ENCODE measurements around the gene SWAP70. TPM values are rescaled to one million over a fixed set of nuclear protein-coding genes. Genes with fewer than 3 reads are reported as not detected.

The SWAP70 gene
- total RNA-seq, 2 experiments from 2014 or later, result 7.9 to 10.1 TPM

DNA sequence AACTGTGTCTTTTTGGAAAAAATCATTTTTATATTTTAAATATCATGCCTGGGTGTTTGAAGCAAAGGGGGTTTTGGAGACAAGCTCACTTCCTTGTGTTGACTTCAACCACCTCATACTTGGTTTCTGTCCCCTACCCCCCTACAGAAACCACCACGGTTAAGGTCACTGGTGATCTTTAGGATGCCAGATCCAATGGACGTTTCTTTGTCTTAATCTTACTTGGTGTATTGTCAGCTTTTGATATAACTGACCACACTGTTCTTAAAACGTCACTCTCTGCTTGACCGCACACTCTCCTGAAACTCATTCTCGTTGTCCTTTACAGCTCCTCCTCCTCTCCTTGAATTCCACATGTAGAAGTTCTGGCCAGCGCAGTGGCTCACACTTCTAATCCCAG, 34.8 kb upstream of the SWAP70 start:
- Mint-ChIP-seq H3K27ac (no peak overlapping the region), H3K27me3 (peaks cover 31% of the 10 kb centered on the region), H3K9me3 (ENCODE audit: low read depth) (peaks cover 2% of the 10 kb centered on the region), H3K36me3 (no peaks in the 10 kb centered on the region), H3K4me1 (no peaks in the 10 kb centered on the region), H3K4me3 (no peak overlapping the region)
- ATAC-seq, result no peak
- no peak for DNase-seq
- CTCF ChIA-PET, result interaction anchor here (1.3 kb wide), 1 partner anchor 16 kb away, joined by 4 read pairs; no protein-coding TSS in a partner anchor

DNA sequence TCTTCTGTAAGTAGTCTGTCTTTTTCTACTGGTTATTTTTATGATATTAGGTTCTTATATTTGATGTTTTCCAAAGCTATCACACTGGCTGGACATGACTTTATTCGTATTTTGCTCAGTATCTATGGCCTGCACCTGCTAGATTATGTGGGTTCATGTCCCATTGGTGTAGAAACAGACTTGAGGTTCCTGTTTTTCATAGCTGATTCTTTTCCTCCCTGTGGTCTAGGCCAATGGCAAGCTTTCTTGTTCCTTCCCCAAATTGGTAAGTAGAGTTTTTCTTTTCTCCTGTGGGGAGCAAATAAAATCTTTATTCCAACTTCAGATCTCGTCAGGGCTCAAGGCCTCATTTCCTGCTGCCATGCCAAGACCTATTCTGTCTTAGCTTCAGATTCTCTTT, 30.2 kb upstream of the SWAP70 start:
- CTCF ChIA-PET, result interaction anchor here (1.4 kb wide), 1 partner anchor 127 kb away, joined by 5 read pairs; no protein-coding TSS in a partner anchor
- ATAC-seq, result no peak
- Mint-ChIP-seq H3K27ac (no peak overlapping the region), H3K27me3 (peaks cover 4% of the 10 kb centered on the region), H3K9me3 (ENCODE audit: low read depth) (peaks cover 2% of the 10 kb centered on the region), H3K4me1 (no peaks in the 10 kb centered on the region), H3K4me3 (no peak overlapping the region), H3K36me3 (no peaks in the 10 kb centered on the region)
- no peak for DNase-seq

DNA sequence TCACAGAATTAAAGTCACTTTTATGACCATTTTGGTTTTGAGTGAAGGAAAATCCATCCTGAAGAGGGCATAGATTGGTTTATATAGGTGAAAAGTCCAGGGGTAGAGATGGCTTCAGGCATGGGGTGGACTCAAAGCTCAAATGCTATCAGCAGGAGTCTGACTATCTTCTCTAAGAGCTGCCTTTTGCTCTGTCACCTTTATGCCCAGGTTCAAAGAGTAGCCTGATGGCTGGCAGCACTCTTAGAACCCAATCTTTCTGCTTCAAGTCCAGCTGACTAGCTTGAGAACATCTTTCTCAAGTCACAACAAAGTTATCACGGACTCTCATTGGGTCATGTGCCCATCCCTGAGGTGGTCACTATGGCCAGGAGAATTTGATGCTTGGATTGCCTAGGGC, 27.2 kb upstream of the SWAP70 start:
- H3K27ac Mint-ChIP-seq, result no peak overlapping the region
- no peaks in the 10 kb centered on the region for H3K4me1 Mint-ChIP-seq
- no peak for DNase-seq
- H3K4me3 Mint-ChIP-seq, result no peak overlapping the region
- no peak for ATAC-seq
- H3K36me3 Mint-ChIP-seq, result no peaks in the 10 kb centered on the region
- H3K9me3 Mint-ChIP-seq (ENCODE audit: low read depth), result peaks cover 2% of the 10 kb centered on the region
- CTCF ChIA-PET, result interaction anchor here (0.5 to 2.0 kb wide), 2 partner anchors 23 to 39 kb away, joined by 3 to 5 read pairs; no protein-coding TSS in a partner anchor
- no peaks in the 10 kb centered on the region for H3K27me3 Mint-ChIP-seq

DNA sequence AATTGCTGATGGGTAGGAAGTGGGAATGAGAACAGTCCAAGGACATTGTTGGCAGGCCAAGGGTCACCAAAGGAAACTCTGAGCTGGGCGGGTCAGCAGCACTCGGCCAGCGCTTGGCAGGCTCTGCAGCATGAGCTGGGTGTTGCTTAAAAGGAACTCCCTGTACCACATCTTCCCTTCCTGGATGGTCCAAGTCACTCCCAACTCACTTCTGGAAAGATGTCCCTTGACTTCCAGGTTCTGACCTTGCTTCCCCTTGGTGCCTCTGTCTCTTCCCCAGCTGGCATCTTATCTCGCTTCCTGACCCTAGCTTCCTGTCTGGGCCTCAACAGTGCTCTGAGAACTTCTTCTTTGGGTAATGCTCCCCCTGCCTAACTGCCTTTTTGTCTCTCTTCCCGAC, 24.8 kb upstream of the SWAP70 start:
- H3K36me3 Mint-ChIP-seq, result no peaks in the 10 kb centered on the region
- CTCF ChIA-PET, result interaction anchor here (1.3 to 1.6 kb wide), 2 partner anchors 8 to 109 kb away, joined by 3 to 5 read pairs; no protein-coding TSS in a partner anchor
- H3K27ac Mint-ChIP-seq, result no peak overlapping the region
- H3K4me1 Mint-ChIP-seq, result no peaks in the 10 kb centered on the region
- no peaks in the 10 kb centered on the region for H3K9me3 Mint-ChIP-seq (ENCODE audit: low read depth)
- DNase-seq, result no peak
- no peak for ATAC-seq
- H3K27me3 Mint-ChIP-seq, result no peaks in the 10 kb centered on the region
- H3K4me3 Mint-ChIP-seq, result no peak overlapping the region

DNA sequence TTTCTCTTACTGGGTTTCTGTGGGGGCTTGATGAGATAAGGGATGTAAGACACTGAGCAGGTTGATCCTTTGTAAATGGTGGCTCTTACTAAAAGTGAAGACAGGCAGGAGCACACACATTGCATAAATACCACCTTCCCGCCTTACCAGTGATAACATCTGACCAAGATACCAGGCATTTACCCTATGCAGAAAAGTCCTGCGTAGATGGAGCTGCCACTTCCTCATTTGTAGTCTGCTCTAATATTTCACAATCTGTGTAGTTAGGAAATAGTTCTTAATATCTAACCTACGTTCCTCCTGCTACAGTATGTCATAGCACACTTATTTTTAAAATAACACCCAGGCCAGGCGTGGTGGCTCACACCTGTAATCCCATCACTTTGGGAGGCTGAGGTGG, 23.9 kb upstream of the SWAP70 start:
- no peaks in the 10 kb centered on the region for H3K27me3 Mint-ChIP-seq
- DNase-seq, result no peak
- no peak overlapping the region for H3K4me3 Mint-ChIP-seq
- no peaks in the 10 kb centered on the region for H3K36me3 Mint-ChIP-seq
- no peaks in the 10 kb centered on the region for H3K9me3 Mint-ChIP-seq (ENCODE audit: low read depth)
- CTCF ChIA-PET, result interaction anchor here (1.3 kb wide), 1 partner anchor 9 kb away, joined by 3 read pairs; no protein-coding TSS in a partner anchor
- H3K4me1 Mint-ChIP-seq, result no peaks in the 10 kb centered on the region
- no peak overlapping the region for H3K27ac Mint-ChIP-seq
- ATAC-seq, result no peak

DNA sequence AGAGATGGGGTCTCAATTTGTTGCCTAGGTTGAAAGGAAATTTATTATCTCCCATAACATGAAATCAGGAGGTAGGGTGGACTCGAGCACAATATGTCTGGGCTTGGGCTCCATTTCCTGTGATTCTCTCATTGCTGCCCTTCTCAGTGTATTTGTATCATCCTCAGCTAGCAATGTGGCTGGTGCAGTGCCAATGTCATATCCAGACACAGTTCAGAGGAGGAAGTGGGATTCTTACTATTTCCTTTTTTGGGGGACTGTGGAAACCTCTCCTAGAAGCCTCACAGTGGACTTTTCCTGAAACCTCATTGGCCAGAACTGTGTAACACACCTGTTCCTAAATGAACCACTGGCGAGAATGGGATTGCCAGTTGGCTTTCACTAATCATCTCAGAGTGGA, 21.0 kb upstream of the SWAP70 start:
- H3K36me3 Mint-ChIP-seq, result no peaks in the 10 kb centered on the region
- H3K9me3 Mint-ChIP-seq (ENCODE audit: low read depth), result no peaks in the 10 kb centered on the region
- ATAC-seq (no peak), DNase-seq (no peak)
- CTCF ChIA-PET, result interaction anchor here (0.7 kb wide), 1 partner anchor 1585 kb away, joined by 3 read pairs; no protein-coding TSS in a partner anchor
- H3K4me1 Mint-ChIP-seq, result no peaks in the 10 kb centered on the region
- no peak overlapping the region for H3K27ac Mint-ChIP-seq
- peaks cover 3% of the 10 kb centered on the region for H3K27me3 Mint-ChIP-seq
- no peak overlapping the region for H3K4me3 Mint-ChIP-seq

DNA sequence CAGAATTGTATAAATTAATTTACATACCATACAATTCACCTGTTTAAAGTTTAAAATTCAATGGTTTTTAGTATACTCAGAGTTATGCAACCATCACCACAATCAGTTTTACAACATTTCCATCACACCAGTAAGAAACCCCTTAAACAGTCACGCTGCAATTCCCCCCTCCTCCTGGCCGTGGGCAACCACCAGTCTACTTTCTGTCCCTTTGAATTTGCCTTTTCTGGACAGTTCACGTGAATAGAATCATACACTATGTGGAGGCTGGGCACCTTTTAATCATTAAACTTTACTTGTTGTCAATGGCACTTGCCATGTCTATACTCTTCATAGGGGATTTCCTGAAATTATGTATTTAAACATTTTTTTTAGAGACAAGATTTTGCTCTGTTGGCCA, 20.1 kb upstream of the SWAP70 start:
- H3K9me3 Mint-ChIP-seq (ENCODE audit: low read depth), result no peaks in the 10 kb centered on the region
- no peaks in the 10 kb centered on the region for H3K4me1 Mint-ChIP-seq
- H3K4me3 Mint-ChIP-seq, result no peak overlapping the region
- H3K27me3 Mint-ChIP-seq, result peaks cover 7% of the 10 kb centered on the region
- DNase-seq (no peak), ATAC-seq (no peak)
- CTCF ChIA-PET, result no interaction called here
- no peak overlapping the region for H3K27ac Mint-ChIP-seq
- peaks cover 1% of the 10 kb centered on the region for H3K36me3 Mint-ChIP-seq

DNA sequence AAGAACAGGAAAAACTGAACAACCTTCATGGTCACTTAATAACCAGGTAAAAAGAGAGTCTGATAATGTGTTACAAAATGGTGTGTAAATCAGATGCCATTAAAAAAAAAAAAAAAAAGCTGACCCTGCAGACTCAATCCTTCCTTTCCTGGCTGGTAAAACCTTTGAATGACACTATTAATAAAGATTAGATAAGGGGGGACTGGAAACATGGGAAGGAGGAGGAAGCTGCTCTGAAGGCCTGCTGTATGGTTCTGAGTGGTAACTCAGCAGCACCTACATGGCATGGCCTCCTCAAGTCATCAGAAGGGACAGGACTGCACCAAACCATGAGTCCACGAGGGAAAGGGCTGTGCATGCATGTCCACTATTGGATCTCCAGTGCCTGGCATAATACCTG, 18.0 kb upstream of the SWAP70 start:
- Mint-ChIP-seq H3K36me3 (peaks cover 1% of the 10 kb centered on the region), H3K27ac (no peak overlapping the region), H3K27me3 (peaks cover 7% of the 10 kb centered on the region), H3K4me1 (no peaks in the 10 kb centered on the region), H3K4me3 (no peak overlapping the region), H3K9me3 (ENCODE audit: low read depth) (no peaks in the 10 kb centered on the region)
- CTCF ChIA-PET, result no interaction called here
- no peak for DNase-seq
- ATAC-seq, result no peak

DNA sequence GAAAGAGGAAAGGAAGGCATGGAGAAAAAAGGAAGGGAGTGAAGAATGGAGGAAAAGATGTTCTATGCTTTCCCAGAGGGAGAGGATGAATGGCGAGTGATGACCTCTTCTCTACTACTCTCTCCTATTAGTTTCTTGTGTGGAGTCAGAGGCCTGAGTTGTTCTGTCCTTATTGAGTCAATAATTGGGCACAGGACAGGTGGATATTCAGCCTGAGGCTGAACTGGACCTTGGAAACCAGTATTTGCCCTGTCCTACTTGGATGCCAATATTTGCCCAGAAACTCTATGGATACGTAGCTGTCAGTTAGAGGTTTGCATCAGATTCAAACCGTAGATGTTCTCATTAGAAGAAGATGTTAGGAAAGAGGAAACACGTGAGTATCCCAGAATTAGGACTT, 17.6 kb upstream of the SWAP70 start:
- Mint-ChIP-seq H3K36me3 (peaks cover 1% of the 10 kb centered on the region), H3K27ac (no peak overlapping the region), H3K27me3 (peaks cover 7% of the 10 kb centered on the region), H3K4me1 (no peaks in the 10 kb centered on the region), H3K4me3 (no peak overlapping the region), H3K9me3 (ENCODE audit: low read depth) (no peaks in the 10 kb centered on the region)
- CTCF ChIA-PET, result no interaction called here
- no peak for ATAC-seq
- no peak for DNase-seq

DNA sequence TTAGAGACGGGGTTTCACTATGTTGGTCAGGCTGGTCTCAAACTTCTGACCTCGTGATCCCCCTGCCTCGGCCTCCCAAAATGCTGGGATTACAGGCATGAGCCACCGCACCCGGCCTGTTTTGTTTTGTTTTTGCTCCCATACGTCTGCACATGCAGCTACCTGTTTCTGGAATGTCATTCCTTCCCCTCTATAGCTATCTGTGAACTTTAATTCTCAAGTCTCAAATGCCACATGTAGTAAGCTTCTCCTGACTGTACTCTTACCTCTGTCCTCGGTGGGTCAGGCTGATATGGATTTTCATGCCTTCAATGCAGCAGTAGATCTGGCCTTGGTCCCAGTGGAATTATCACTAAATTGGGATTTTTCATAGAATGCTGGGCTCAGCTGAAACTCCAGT, 12.4 kb upstream of the SWAP70 start:
- Mint-ChIP-seq H3K36me3 (peaks cover 1% of the 10 kb centered on the region), H3K4me1 (no peaks in the 10 kb centered on the region), H3K9me3 (ENCODE audit: low read depth) (no peaks in the 10 kb centered on the region), H3K27ac (no peak overlapping the region), H3K4me3 (no peak overlapping the region), H3K27me3 (peaks cover 3% of the 10 kb centered on the region)
- ATAC-seq (no peak), DNase-seq (no peak)
- CTCF ChIA-PET, result no interaction called here

DNA sequence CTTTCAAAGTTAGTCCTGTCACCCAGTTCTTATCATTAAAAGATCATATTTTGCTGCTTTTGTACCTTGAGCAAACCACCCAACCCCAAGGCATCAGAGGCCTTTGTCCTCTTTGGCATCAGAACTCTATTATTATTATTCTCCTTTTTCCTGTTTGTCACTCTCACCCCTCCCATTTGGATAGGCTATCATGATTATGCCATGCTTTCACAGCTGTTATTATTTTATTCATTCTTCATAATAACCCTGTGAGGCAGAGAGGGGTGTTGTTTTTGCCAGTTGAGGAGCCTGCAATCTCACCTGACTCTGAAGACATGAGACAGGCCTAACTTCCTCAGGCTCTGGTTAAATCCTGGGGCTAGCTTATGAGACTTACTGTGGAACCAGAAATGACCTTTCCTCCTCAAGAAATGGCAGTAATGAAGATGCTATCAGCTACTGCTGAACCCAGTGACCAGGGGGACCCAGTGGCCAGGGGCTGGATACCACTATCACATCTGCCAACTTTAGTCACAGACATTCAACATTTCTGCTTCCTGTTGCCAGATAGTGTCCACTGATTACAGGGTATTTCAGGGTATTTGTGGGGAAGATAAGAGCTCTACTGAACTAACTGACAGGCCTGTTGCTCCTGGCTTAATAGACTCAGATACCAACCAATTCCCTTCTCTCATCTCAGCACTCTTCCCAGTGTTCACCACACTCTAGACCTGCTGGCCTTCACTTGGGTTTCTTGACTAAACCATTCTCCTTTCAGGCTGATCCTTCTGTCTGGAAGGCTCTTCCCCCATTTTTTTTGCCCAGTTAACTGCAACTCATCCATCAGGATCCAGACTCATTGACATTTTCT, 11.8 kb upstream of the SWAP70 start:
- Mint-ChIP-seq H3K27ac (no peak overlapping the region), H3K27me3 (peaks cover 3% of the 10 kb centered on the region), H3K36me3 (peaks cover 1% of the 10 kb centered on the region), H3K9me3 (ENCODE audit: low read depth) (no peaks in the 10 kb centered on the region), H3K4me1 (no peaks in the 10 kb centered on the region), H3K4me3 (no peak overlapping the region)
- ATAC-seq (no peak), DNase-seq (no peak)
- CTCF ChIA-PET, result interaction anchor here (0.9 kb wide), 1 partner anchor 38 kb away, joined by 3 read pairs; no protein-coding TSS in a partner anchor

DNA sequence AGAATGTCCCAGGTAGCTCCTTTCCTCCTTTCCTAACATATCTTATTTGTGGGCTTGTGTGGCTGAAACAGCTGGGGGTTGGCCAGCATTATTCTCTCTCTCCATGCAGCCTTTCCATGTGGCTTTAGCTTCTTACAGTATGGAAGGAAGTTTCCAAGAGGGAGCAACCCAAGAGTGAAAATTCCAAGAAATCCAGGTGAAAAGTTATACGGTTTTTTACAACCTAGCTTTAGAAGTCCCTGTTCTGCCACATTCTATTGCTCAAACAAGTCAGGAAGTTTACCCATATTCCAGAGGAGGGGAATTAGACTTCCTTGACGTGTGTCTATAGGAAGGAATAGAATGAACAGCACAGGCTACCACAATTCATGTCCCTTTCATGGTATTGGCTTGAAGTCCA, 10.0 kb upstream of the SWAP70 start:
- Mint-ChIP-seq H3K9me3 (ENCODE audit: low read depth) (no peaks in the 10 kb centered on the region), H3K27me3 (no peaks in the 10 kb centered on the region), H3K4me1 (no peaks in the 10 kb centered on the region), H3K4me3 (no peak overlapping the region), H3K36me3 (no peaks in the 10 kb centered on the region), H3K27ac (no peak overlapping the region)
- no peak for ATAC-seq
- DNase-seq, result no peak
- CTCF ChIA-PET, result interaction anchor here (1.1 kb wide), 1 partner anchor 21 kb away, joined by 4 read pairs; no protein-coding TSS in a partner anchor

DNA sequence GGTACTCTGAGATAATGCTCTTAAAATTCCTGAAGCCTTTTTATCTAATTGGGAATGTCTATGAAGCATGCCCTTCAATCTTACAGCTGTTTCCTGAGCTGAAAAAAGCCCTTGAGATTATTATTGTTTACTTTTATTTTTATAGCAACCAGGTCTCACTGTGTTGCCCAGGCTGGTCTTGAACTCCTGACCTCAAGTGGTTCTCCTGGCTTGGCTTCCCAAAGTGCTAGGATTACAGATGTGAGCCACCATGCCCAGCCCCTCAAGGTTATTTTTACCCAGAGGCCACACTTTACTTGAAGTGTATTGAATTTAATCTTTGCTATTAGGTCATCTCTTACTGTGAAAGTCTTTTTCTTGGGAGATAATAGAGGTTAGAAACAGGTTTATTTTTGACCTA, 7.0 kb upstream of the SWAP70 start:
- H3K27ac Mint-ChIP-seq, result no peak overlapping the region
- no peak overlapping the region for H3K4me3 Mint-ChIP-seq
- no peaks in the 10 kb centered on the region for H3K36me3 Mint-ChIP-seq
- H3K9me3 Mint-ChIP-seq (ENCODE audit: low read depth), result no peaks in the 10 kb centered on the region
- CTCF ChIA-PET, result no interaction called here
- ATAC-seq (no peak), DNase-seq (no peak)
- no peaks in the 10 kb centered on the region for H3K4me1 Mint-ChIP-seq
- peaks cover 8% of the 10 kb centered on the region for H3K27me3 Mint-ChIP-seq

DNA sequence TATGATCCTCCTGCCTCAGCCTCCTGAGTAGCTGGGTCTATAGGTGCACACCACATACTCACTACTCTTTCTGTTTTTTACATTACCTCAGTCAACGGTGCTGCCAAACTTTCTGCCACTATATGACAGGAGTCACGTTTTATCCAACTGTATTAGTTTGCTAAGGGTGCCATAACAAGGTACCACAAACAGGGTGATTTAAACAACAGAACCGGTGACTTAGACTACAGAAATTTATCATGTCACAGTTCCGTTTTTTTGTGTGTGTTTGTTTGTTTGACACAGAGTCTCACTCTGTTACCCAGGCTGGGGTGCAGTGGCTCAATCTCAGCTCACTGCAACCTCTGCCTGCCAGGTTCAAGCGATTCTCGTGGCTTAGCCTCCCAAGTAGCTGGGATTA, 6.3 kb upstream of the SWAP70 start:
- Mint-ChIP-seq H3K4me1 (peaks cover 4% of the 10 kb centered on the region), H3K4me3 (no peak overlapping the region), H3K36me3 (no peaks in the 10 kb centered on the region), H3K27me3 (peaks cover 14% of the 10 kb centered on the region), H3K9me3 (ENCODE audit: low read depth) (no peaks in the 10 kb centered on the region), H3K27ac (no peak overlapping the region)
- DNase-seq (no peak), ATAC-seq (no peak)
- CTCF ChIA-PET, result no interaction called here
